NT2/D1 (cell line): ENCODE results near the gene TACSTD2.

Source experiments
- DNase-seq: peaks from one replicate; pipeline ENCODE4 v3.0.0-alpha.2; 2011; ENCODE audit warnings: low read depth, low spot score
- H3K27me3 ChIP-seq: 2 replicates; pipeline ENCODE4 v1.6.0; 2011; ENCODE audit warnings: mild to moderate bottlenecking; ENCODE audit not compliant: insufficient read length, insufficient read depth
- H3K36me3 ChIP-seq: 2 replicates; pipeline ENCODE4 v1.6.1; 2011; ENCODE audit warnings: mild to moderate bottlenecking, low read length, mixed read lengths; ENCODE audit not compliant: insufficient read depth, insufficient read length
- H3K4me1 ChIP-seq: 2 replicates; pipeline ENCODE4 v1.5.1; 2011; ENCODE audit not compliant: insufficient read depth, insufficient read length
- H3K4me3 ChIP-seq: 2 replicates; pipeline ENCODE4 v1.5.1; 2011; ENCODE audit warnings: low read depth; ENCODE audit not compliant: insufficient read length
- H3K9ac ChIP-seq: 2 replicates; pipeline ENCODE4 v1.6.0; 2011; ENCODE audit warnings: low read depth; ENCODE audit not compliant: insufficient read length
- H3K9me3 ChIP-seq: 2 replicates; pipeline ENCODE4 v1.5.1; 2011; ENCODE audit warnings: mild to moderate bottlenecking, low read length; ENCODE audit not compliant: insufficient read depth
- SUZ12 ChIP-seq: IDR thresholded peaks from 2 replicates; pipeline ENCODE4 v1.6.1; 2011; ENCODE audit not compliant: insufficient read length, insufficient read depth; ENCODE audit errors: extremely low read depth
- YY1 ChIP-seq: IDR thresholded peaks from 2 replicates; pipeline ENCODE4 v1.6.1; 2011; ENCODE audit not compliant: insufficient read length, insufficient read depth
- ZNF274 ChIP-seq: IDR thresholded peaks from 2 replicates; pipeline ENCODE4 v1.6.1; 2011; ENCODE audit warnings: mild to moderate bottlenecking, low read depth, low read length

The TACSTD2 gene

DNA sequence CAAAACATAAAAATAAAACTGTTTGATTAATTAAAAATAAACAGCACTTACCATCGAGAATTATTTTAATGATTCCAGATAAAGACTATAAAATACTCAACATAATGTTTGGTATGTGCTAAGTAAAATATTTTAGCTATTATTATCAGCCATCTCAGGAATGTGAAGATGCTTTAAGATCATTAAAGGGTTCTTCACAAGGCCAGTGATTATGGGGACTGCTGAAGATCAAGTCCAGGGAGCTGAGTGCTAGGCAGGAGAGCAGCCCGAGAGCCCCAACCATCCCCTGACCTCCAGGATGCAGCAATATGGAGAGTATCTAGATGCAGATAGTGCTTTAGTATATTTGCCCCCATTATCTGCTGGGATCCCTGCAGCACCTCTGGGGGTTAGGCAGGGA, 4.6 kb upstream of the TACSTD2 start:
- TF ChIP-seq YY1 (no peak), ZNF274 (no peak), SUZ12 (no peak)
- Histone ChIP-seq H3K9ac (no peak overlapping the region), H3K4me3 (no peak overlapping the region), H3K9me3 (no peaks in the 10 kb centered on the region), H3K36me3 (no peaks in the 10 kb centered on the region), H3K27me3 (peaks cover 15% of the 10 kb centered on the region), H3K4me1 (peaks cover 4% of the 10 kb centered on the region)
- no peak for DNase-seq

DNA sequence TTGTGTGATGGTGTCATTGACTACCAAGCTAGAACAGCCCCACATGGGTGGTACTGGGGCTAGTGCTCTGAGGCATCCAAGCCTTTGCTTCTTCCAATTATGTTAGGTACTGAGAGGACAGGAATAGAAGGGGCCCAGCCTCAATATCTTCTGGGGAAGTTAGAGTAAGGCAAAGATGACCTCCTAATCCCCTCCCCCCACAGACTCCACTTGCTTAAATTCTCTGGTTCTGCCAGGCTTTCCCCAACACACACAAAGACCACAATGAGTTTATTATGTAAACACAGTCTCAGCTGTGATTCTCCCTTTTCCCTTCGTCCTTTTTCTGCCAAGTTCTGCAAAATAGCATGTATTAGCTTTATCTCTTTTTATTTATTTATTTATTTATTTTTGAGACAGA, 3.1 kb upstream of the TACSTD2 start:
- Histone ChIP-seq H3K4me1 (peaks cover 4% of the 10 kb centered on the region), H3K36me3 (no peaks in the 10 kb centered on the region), H3K27me3 (peaks cover 21% of the 10 kb centered on the region), H3K9me3 (no peaks in the 10 kb centered on the region), H3K9ac (no peak overlapping the region), H3K4me3 (no peak overlapping the region)
- no peak for TF ChIP-seq SUZ12
- TF ChIP-seq ZNF274 = no peak
- TF ChIP-seq YY1 = no peak
- DNase-seq = no peak

GRCh38 chr1:58577654-58578030, 590 bp upstream of the TACSTD2 start:
- DNase-seq = no peak
- Histone ChIP-seq H3K27me3 (peaks cover 21% of the 10 kb centered on the region), H3K36me3 (no peaks in the 10 kb centered on the region), H3K9me3 (no peaks in the 10 kb centered on the region), H3K9ac (no peak overlapping the region), H3K4me3 (no peak overlapping the region), H3K4me1 (no peaks in the 10 kb centered on the region)
- TF ChIP-seq SUZ12 = no peak
- TF ChIP-seq YY1 = no peak
- TF ChIP-seq ZNF274 = no peak

GRCh38 chr1:58576325-58576726, 726 bp downstream of the TACSTD2 start:
- Histone ChIP-seq H3K4me3 (no peak overlapping the region), H3K9me3 (no peaks in the 10 kb centered on the region), H3K4me1 (no peaks in the 10 kb centered on the region), H3K27me3 (peaks cover 21% of the 10 kb centered on the region), H3K36me3 (no peaks in the 10 kb centered on the region), H3K9ac (peak overlapping the region; percentile 39)
- TF ChIP-seq SUZ12 = no peak
- TF ChIP-seq ZNF274 = no peak
- TF ChIP-seq YY1 = no peak
- DNase-seq = no peak

GRCh38 chr1:58575551-58576324, 1.3 kb downstream of the TACSTD2 start:
- Histone ChIP-seq H3K27me3 (peaks cover 21% of the 10 kb centered on the region), H3K36me3 (no peaks in the 10 kb centered on the region), H3K9me3 (no peaks in the 10 kb centered on the region), H3K4me1 (no peaks in the 10 kb centered on the region), H3K4me3 (no peak overlapping the region), H3K9ac (no peak overlapping the region)
- TF ChIP-seq SUZ12 (no peak), YY1 (no peak), ZNF274 (no peak)
- DNase-seq = no peak

GRCh38 chr1:58574816-58575215, 2.2 kb downstream of the TACSTD2 start:
- Histone ChIP-seq H3K9ac (no peak overlapping the region), H3K36me3 (no peaks in the 10 kb centered on the region), H3K27me3 (peaks cover 21% of the 10 kb centered on the region), H3K9me3 (no peaks in the 10 kb centered on the region), H3K4me1 (no peaks in the 10 kb centered on the region), H3K4me3 (no peak overlapping the region)
- no peak for DNase-seq
- no peak for TF ChIP-seq ZNF274

DNA sequence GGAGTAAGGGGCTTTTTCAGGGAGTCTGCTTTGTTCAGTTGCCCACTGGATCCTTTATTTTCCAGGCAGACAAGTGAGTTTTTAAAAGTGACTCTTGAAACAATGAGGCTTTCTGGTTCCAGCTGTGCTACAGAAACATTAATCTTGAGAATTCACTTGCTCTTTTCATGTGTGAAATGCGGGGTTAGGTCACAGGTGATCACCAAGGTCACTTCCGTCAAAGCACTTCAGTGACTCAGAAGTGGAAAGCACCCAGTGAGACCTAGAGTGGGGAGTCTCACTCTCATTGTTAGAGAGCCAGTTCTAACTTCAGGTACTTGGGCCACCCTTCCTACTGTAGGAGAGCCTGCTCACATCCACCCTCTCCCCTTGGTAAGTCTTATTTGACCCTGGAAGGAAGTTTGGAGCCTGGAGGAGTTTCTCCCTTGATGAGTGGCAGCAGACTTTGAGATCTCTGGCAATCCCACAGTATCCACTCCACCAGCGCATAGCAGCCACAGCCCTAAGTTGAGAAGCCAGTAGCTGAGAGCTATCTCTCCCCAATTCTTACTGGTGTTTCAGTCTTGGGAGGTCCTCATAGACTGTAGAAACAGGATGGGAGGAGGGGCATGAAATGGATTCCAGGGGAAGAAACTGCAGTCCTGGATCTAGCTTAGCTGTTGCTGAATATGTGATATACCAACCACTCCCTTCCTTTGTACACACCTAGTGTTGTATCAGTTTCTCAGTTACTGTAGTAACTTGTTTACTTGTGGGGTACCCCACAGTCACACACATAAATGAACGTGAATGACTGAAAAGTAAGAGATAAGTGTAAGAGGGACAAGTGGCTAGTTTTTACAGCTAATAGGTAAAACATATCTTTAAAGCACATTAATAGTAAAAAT, 3.1 kb downstream of the TACSTD2 start:
- no peaks in the 10 kb centered on the region for H3K9me3 ChIP-seq
- TF ChIP-seq ZNF274 (no peak), SUZ12 (no peak), YY1 (no peak)
- H3K27me3 ChIP-seq = peaks cover 21% of the 10 kb centered on the region
- DNase-seq = no peak
- no peaks in the 10 kb centered on the region for H3K36me3 ChIP-seq
- H3K9ac ChIP-seq = no peak overlapping the region
- no peaks in the 10 kb centered on the region for H3K4me1 ChIP-seq
- no peak overlapping the region for H3K4me3 ChIP-seq
